Kidney epithelial cell (primary cell): ENCODE results near the gene LRIG2. TPM values are rescaled to one million over a fixed set of nuclear protein-coding genes. Genes with fewer than 3 reads are reported as not detected.
"Not testable (repeated sequence)": the region's sequence is repeated elsewhere in the genome, so short reads cannot be mapped to it uniquely, and the experiment has no call there.

Source experiments
- DNase-seq: peaks from one replicate; pipeline ENCODE4 v3.0.0-alpha.2; 2010; ENCODE audit warnings: low read depth
- H3K27me3 ChIP-seq: 2 replicates; pipeline ENCODE4 v1.6.0; 2011; ENCODE audit warnings: low read length; ENCODE audit not compliant: control insufficient read depth, insufficient read depth
- H3K36me3 ChIP-seq: 2 replicates; pipeline ENCODE4 v1.5.1; 2011; ENCODE audit warnings: low read length; ENCODE audit not compliant: control insufficient read depth, insufficient read depth
- H3K4me3 ChIP-seq: 2 replicates; pipeline ENCODE4 v1.5.1; 2011; ENCODE audit warnings: low read depth, mild to moderate bottlenecking, control low read depth, low read length
- CTCF ChIP-seq: IDR thresholded peaks from 2 replicates; pipeline ENCODE4 v1.5.1; 2011; ENCODE audit warnings: mild to moderate bottlenecking, moderate library complexity, low read length, control low read depth, inconsistent platforms; ENCODE audit not compliant: insufficient read depth, poor library complexity, severe bottlenecking
- total RNA-seq: library from RNA; depleted of rRNA; stranded (reverse); fragments of >200 nt; gene quantifications from 2 replicates; pipeline ENCODE4 v1.2.3, GENCODE V29; 2015

Gene LRIG2
- total RNA-seq: 7.7 and 8.3 TPM in 2 replicates

DNA sequence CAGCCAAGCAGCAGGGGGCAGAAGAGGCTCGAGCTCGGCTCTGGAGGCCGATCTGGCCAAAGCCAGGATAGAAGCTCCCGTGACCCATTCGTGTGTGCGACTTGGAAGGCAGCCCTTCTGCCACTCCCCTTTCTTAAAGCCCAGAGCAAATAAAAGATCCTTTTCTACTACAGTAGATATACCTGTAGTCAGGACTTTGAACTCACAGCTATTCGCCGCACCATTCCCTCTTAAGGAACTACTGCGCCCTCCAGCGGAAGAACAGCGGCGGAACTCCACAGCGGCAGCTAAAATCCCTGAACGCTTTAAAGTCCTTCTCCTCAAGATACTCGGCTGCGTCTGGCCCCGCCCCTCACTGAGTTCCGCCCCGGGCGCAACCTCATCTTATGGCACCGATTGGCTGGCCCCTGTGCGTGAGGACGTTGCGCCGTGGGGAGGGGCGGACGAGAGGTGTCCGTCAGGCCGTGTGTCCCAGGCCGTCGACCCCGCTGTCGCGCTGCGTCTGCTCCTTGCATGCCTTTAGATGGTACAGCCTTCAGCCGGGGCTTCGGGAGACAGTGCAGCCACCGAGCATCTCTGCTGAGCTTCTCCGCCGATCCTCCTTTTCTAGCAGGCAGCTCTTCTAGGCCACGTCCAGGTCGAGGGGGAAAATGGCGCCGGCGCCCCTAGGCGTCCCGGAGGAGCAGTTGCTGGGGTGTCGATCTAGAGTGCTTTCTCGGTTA, at the start of gene LRIG2:
Gene LRIG2 (plus strand): TSS at position 442 of the 722 bp plus-strand sequence. CDS start 209 bp downstream, at position 651.
- DNase-seq: peak; percentile 90
- TF ChIP-seq CTCF: peak; percentile 84

GRCh38 chr1:113023316-113023715, 49.7 kb upstream of the LRIG2 start:
- not testable (repeated sequence) for H3K27me3 ChIP-seq, H3K4me3 ChIP-seq, DNase-seq, H3K36me3 ChIP-seq

More for the DNA sequence above, at the start of gene LRIG2:
- peak within 1 kb of the TSS; percentile 85 for H3K4me3 ChIP-seq
- no peaks in the 10 kb centered on the region for H3K27me3 ChIP-seq
- no peaks in the 10 kb centered on the region for H3K36me3 ChIP-seq

DNA sequence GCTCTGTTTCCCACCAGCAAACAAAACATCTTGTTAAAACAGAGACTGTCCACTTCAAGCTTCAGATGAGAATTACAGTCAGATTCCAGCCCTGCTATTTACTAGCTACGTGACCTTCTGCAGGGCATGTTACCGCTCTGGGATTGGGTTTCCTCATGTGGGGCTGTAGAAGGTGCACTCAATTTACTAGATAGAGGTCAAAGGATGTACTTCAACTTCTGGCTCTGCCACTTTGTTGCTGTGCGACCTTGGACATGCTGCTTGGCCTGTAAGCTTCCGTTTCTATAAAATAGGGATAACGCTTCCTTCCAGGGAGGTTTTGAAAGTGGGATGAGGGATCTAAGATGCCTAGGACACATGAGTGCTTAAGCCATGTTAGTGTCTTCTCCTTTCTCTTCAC, 46.0 kb upstream of the LRIG2 start:
- TF ChIP-seq CTCF: no peak
- Histone ChIP-seq H3K4me3 (no peak overlapping the region), H3K36me3 (no peaks in the 10 kb centered on the region), H3K27me3 (no peaks in the 10 kb centered on the region)
- DNase-seq: no peak

- H3K4me3 ChIP-seq: no peak overlapping the region
- H3K27me3 ChIP-seq: no peaks in the 10 kb centered on the region
- H3K36me3 ChIP-seq: no peaks in the 10 kb centered on the region
- TF ChIP-seq CTCF: no peak
- DNase-seq: no peak
Observed at GRCh38 chr1:113027449-113027848, 45.5 kb upstream of the LRIG2 start.

DNA sequence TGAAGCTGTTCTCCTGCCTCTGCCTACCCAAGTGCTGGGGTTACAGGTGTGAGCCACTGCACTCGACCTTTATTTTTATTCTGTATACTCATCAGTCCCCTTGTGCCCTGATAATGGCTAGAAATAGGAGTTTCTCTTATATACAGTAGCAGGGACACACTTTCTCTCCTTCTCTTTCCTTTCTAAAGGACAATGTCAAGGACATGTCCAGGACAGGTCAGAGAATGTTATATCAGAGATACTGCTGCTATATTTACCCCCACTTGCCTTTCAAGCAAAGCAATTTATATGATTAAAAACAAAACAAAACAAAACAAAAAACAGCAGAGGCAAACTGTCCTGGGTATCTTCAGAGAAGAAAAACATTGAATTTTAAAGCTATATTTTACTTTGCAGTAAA, 43.2 kb upstream of the LRIG2 start:
- no peaks in the 10 kb centered on the region for H3K36me3 ChIP-seq
- H3K27me3 ChIP-seq: no peaks in the 10 kb centered on the region
- H3K4me3 ChIP-seq: no peak overlapping the region
- no peak for TF ChIP-seq CTCF
- no peak for DNase-seq

DNA sequence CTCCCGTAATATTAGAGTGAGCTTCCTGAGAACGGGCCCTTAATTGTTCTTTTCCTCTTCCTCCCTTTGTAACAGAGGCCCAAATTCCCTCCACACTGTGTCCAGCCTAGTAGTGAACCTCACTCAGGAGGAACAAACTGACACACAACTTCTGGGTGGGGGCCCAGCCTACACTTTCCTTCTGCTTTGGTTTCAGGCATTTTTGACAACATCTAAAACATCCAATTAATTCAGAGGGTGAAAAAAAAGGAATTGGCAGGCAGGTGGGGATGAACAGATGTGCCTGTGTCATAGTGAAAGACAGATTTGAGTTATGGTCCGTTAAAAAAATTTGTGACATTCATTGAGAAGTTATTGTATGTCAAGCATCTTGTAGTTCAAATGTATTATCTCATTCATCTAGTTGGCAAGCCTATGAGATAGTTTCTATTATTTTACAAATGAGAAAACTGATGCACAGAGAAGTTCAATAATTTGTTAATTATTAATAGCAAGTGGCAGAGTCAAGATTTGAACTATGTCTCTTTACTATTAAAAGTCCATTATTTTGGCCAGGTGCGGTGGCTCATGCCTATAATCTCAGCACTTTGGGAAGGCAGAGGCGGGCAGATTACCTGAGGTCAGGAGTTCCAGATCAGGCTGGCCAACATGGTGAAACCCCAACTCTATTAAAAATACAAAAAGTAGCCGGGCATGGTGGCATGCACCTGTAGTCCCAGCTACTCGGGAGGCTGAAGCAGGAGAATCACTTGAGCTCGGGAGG, 41.6 kb upstream of the LRIG2 start:
- H3K36me3 ChIP-seq: no peaks in the 10 kb centered on the region
- no peak for DNase-seq
- H3K27me3 ChIP-seq: no peaks in the 10 kb centered on the region
- H3K4me3 ChIP-seq: no peak overlapping the region
- TF ChIP-seq CTCF: no peak
